Activated CD4-positive, alpha-beta T cell treated with anti-CD3 and anti-CD28 coated beads for 36 hours (primary cell): ENCODE measurements around the gene BCL10. TPM values are rescaled to one million over a fixed set of nuclear protein-coding genes. Genes with fewer than 3 reads are reported as not detected.

Source experiments
- ATAC-seq: fragments of 200-7000 bp; cut with Tn5 transposase; one replicate; pipeline ENCODE4 v1.10.0; 2021; ENCODE audit warnings: mild to moderate bottlenecking, moderate library complexity
- CTCF ChIA-PET: fragments of 350-600 bp; sonication (Branson Sonifier 250); formaldehyde crosslinking; loops from one replicate; lab custom pipeline; 2021; ENCODE audit warnings: antibody characterized with exemption; lab: Charles Lee
- POLR2A ChIA-PET: fragments of 350-600 bp; sonication (Branson Sonifier 250); formaldehyde crosslinking; loops from one replicate; lab custom pipeline; 2021; ENCODE audit warnings: antibody characterized with exemption, inconsistent platforms; lab: Charles Lee
- DNase-seq: peaks from one replicate; pipeline ENCODE4 v3.0.0-alpha.2; 2020
- H3K27ac Mint-ChIP-seq: one replicate; pipeline ENCODE4 v1.8.0; 2021; ENCODE audit warnings: mixed read lengths
- H3K27me3 Mint-ChIP-seq: one replicate; pipeline ENCODE4 v1.8.0; 2021; ENCODE audit warnings: mixed read lengths
- H3K36me3 Mint-ChIP-seq: one replicate; pipeline ENCODE4 v1.8.0; 2021; ENCODE audit warnings: low read depth, mixed read lengths
- H3K4me1 Mint-ChIP-seq: one replicate; pipeline ENCODE4 v1.8.0; 2021; ENCODE audit warnings: mixed read lengths
- H3K4me3 Mint-ChIP-seq: one replicate; pipeline ENCODE4 v1.8.0; 2021; ENCODE audit warnings: mild to moderate bottlenecking, moderate library complexity, mixed read lengths
- H3K9me3 Mint-ChIP-seq: one replicate; pipeline ENCODE4 v1.8.0; 2021; ENCODE audit warnings: low read depth, mixed read lengths
- intact Hi-C, 2 experiments: fragments of 100-400 bp; cut with DNase I in 1 of 2; cut with micrococcal nuclease in 1 of 2; formaldehyde crosslinking; loops; one replicate each; pipeline versions ENCODE4 v1.14.2 to v1.15.1; 2022 to 2024; cut with DNase I, micrococcal nuclease
- total RNA-seq, 2 experiments: library from RNA; stranded (reverse); gene quantifications; one replicate each; pipeline ENCODE4 v1.2.3, GENCODE V29; 2021

BCL10 gene
- total RNA-seq = 10 to 100 TPM; 28.3 to 28.8 TPM

GRCh38 chr1:85276215-85276977 is at the start of gene BCL10:
Gene BCL10, minus strand, starts transcription at chr1:85276632. Its CDS starts 280 bp downstream, at chr1:85276352.
- ATAC-seq (peak; percentile 97), DNase-seq (peak; percentile 99)
- intact Hi-C loops = loop anchor here (1.0 to 10.0 kb wide), 15 partner anchors 17 to 1636 kb away; partner anchors contain the start of genes C1orf52 (in 2 of the 2), CTBS (in 2 of the 2), SSX2IP (in 2 of the 2) and ZNHIT6 (in 2 of the 2)
- Mint-ChIP-seq H3K27me3 (peaks cover 4% of the 10 kb centered on the region), H3K4me1 (peaks cover 52% of the 10 kb centered on the region), H3K27ac (peak within 1 kb of the TSS; percentile 94), H3K36me3 (peaks cover 27% of the 10 kb centered on the region), H3K9me3 (no peaks in the 10 kb centered on the region), H3K4me3 (peak within 1 kb of the TSS; percentile 84)
- ChIA-PET CTCF (interaction anchor here (0.5 to 2.3 kb wide), 11 partner anchors 15 to 1074 kb away, joined by 3 to 36 read pairs (median 3); partner anchors contain the start of gene C1orf52), POLR2A (interaction anchor here (0.7 to 2.5 kb wide), 8 partner anchors 15 to 703 kb away, joined by 3 to 11 read pairs (median 4); partner anchors contain the start of gene C1orf52)

DNA sequence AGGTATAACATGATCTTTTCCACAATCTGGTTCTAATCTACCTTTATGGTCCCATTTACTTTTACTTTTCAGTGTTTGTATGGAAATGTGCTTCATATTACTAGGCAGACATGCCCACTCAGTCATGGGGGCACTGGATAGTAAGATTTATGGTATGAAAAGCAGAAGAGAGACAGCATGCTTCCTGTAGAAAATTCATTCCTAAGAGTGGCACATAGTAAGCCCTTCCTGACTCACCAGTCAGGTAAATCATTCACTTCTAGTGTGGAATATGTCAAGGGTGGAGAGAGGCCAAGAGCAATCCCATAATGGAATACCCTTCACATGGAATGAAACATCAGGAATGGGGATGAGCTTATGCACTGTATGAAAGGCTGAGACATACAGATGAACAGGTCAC is 49.5 kb upstream of the BCL10 start:
- Mint-ChIP-seq H3K4me3 (no peak overlapping the region), H3K36me3 (no peaks in the 10 kb centered on the region), H3K27me3 (peaks cover 20% of the 10 kb centered on the region), H3K4me1 (peaks cover 3% of the 10 kb centered on the region), H3K9me3 (no peaks in the 10 kb centered on the region), H3K27ac (no peak overlapping the region)
- ATAC-seq (no peak), DNase-seq (no peak)
- ChIA-PET POLR2A (no interaction called here), CTCF (interaction anchor here (0.6 kb wide), 1 partner anchor 298 kb away, joined by 3 read pairs; no protein-coding TSS in a partner anchor)
- intact Hi-C loops = no loop called here

DNA sequence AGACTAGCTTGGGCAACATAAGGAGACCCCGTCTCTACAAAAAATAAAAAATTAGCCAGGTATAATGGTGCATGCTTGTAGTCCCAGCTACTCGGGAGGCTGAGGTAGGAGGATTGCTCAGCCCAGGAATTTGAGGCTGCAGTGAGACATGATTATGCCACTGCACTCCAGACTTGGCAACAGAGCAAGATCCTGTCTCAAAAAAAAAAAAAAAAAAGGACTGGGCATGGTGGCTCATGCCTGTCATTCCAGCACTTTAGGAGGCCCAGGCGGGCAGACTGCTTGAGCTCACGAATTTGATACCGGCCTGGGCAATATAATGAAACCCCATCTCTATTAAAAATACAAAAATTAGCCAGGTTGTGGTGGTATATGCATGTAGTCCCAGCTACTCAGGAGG is 47.3 kb upstream of the BCL10 start:
- no peak overlapping the region for H3K4me3 Mint-ChIP-seq
- POLR2A ChIA-PET = interaction anchor here (0.7 kb wide), 1 partner anchor 26 kb away, joined by 3 read pairs; no protein-coding TSS in a partner anchor
- H3K27ac Mint-ChIP-seq = no peak overlapping the region
- peaks cover 31% of the 10 kb centered on the region for H3K27me3 Mint-ChIP-seq
- CTCF ChIA-PET = interaction anchor here (0.7 kb wide), 1 partner anchor 34 kb away, joined by 3 read pairs; no protein-coding TSS in a partner anchor
- H3K4me1 Mint-ChIP-seq = peaks cover 10% of the 10 kb centered on the region
- DNase-seq (no peak), ATAC-seq (no peak)
- no peaks in the 10 kb centered on the region for H3K9me3 Mint-ChIP-seq
- intact Hi-C loops = no loop called here
- H3K36me3 Mint-ChIP-seq = no peaks in the 10 kb centered on the region

DNA sequence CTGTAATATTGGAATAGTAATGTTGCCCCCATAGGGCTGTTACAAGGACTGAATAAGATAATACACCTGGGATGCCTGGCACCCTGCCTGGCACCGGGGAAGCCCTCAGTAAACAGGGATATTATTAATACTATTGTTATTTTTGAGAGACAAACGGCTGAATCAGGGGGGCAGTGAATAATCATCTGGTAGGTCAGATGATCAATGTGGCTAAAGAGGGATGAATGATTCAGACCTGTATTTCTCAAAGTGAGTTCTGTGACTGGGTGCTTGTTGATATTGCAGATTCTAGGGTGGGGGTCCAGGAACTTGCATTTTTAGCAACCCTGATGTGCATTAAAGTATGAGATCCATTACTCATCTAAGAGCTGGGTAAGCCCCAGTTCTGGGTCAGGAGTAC is 46.2 kb upstream of the BCL10 start:
- Mint-ChIP-seq H3K4me1 (peaks cover 10% of the 10 kb centered on the region), H3K9me3 (no peaks in the 10 kb centered on the region), H3K27me3 (peaks cover 40% of the 10 kb centered on the region), H3K27ac (no peak overlapping the region), H3K36me3 (no peaks in the 10 kb centered on the region), H3K4me3 (no peak overlapping the region)
- ChIA-PET CTCF (no interaction called here), POLR2A (no interaction called here)
- intact Hi-C loops = no loop called here
- DNase-seq = no peak
- ATAC-seq = no peak

DNA sequence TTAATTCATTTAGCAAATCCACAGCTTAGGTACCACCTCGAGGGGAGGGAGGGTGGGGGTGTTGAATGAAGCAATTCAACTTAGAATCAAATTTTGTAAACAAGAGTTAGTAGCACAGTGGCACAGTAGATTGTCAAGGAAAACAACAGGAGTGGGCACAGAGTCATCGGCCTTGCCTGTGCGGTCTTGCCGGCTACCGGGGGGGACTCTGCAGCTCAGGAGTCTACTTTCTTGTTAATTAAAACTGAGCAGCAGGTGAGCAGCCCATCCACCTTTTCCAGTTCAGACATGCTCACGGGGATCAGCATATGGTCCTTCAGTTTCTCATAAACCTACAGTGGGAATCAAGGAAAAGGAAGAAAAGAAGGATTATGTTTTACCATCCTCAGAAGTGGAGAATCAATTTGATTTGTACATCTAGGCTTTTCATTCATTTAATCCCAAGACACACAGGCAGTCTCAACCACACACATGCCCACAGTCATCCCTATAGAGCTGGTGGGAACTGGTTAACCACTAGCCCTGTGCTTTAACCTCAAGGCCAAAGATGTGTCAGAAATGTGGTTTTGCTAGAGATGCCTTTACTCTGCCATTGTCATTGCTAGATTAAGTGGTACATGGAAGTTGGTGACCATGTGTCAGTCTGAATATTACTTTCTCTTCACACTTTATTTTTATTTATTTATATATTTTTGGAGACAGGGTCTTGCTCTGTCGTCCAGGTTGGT is 45.0 kb upstream of the BCL10 start:
- ChIA-PET CTCF (interaction anchor here (0.8 kb wide), 1 partner anchor 13 kb away, joined by 3 read pairs; no protein-coding TSS in a partner anchor), POLR2A (no interaction called here)
- H3K9me3 Mint-ChIP-seq = no peaks in the 10 kb centered on the region
- H3K27me3 Mint-ChIP-seq = peaks cover 49% of the 10 kb centered on the region
- ATAC-seq = peak; percentile 86
- no peak overlapping the region for H3K4me3 Mint-ChIP-seq
- H3K4me1 Mint-ChIP-seq = peaks cover 8% of the 10 kb centered on the region
- DNase-seq = peak; percentile 66
- intact Hi-C loops = loop anchor here (1.0 kb wide), 1 partner anchor 23 kb away; no protein-coding TSS in a partner anchor
- H3K36me3 Mint-ChIP-seq = no peaks in the 10 kb centered on the region
- no peak overlapping the region for H3K27ac Mint-ChIP-seq

DNA sequence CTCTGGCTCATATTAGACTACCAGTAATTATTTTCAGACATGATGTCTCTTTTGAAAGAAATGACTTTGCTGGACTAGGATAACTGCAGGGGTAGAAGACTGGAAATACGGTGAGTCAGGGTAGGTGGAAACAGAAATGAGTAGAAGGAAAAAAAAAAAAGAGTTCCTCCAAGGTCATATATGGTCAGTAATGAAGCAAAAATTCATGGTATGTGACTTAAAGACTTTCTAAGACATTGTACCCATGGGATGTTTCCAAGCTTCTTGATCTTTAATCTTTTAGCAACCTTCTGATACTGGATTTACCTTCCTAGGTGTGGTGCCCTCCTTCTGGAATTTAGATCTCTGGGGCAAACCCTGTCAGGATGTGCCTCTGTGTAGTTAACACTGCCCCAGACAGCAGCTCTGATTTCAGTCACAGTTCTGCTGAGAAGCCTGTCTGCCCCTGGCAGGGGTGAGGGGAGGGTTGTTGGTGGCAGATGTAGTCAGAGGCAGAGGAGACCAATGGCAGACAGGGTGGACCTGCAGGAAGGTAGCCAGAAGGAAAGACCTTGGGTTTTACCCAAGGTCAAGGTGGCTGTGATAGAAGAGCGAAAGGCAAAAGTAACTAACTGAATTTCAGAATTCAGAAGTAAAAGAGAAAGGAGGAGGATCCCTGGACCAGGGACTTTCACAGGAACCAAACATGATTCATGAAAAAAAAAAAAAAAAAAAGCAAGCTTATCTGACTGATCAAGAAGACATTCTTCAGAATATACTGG is 44.1 kb upstream of the BCL10 start:
- intact Hi-C loops = loop anchor here (1.0 kb wide), 1 partner anchor 22 kb away; no protein-coding TSS in a partner anchor
- ChIA-PET CTCF (interaction anchor here (0.8 kb wide), 1 partner anchor 12 kb away, joined by 3 read pairs; no protein-coding TSS in a partner anchor), POLR2A (no interaction called here)
- no peak for ATAC-seq
- Mint-ChIP-seq H3K36me3 (no peaks in the 10 kb centered on the region), H3K27me3 (peaks cover 47% of the 10 kb centered on the region), H3K9me3 (no peaks in the 10 kb centered on the region), H3K27ac (no peak overlapping the region), H3K4me3 (no peak overlapping the region), H3K4me1 (peaks cover 7% of the 10 kb centered on the region)
- no peak for DNase-seq

DNA sequence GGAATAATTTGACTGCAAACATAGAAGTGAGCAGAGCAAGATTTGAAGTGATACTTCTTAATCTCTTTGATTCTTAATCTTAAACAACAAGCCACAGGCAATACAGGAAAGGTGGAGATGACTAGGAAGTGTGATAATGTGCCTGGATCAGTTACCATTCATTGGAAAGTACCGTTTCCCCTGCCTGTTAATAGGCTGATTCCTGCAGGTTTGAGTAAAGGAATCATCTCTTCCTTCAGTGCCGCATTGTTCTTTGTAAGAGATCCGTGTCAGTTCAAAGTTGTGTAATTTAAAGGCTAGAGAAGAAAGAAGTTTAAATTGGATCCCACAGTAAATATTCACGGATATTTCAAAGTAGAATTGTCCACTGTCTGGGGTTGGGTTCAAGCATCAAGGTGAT is 43.5 kb upstream of the BCL10 start:
- intact Hi-C loops = no loop called here
- H3K4me1 Mint-ChIP-seq = peaks cover 7% of the 10 kb centered on the region
- H3K27ac Mint-ChIP-seq = no peak overlapping the region
- POLR2A ChIA-PET = no interaction called here
- CTCF ChIA-PET = no interaction called here
- H3K9me3 Mint-ChIP-seq = no peaks in the 10 kb centered on the region
- ATAC-seq (peak; percentile 23), DNase-seq (no peak)
- no peak overlapping the region for H3K4me3 Mint-ChIP-seq
- peaks cover 50% of the 10 kb centered on the region for H3K27me3 Mint-ChIP-seq
- no peaks in the 10 kb centered on the region for H3K36me3 Mint-ChIP-seq

- CTCF ChIA-PET = no interaction called here
- Mint-ChIP-seq H3K4me3 (no peak overlapping the region), H3K9me3 (no peaks in the 10 kb centered on the region), H3K36me3 (no peaks in the 10 kb centered on the region), H3K27me3 (peaks cover 51% of the 10 kb centered on the region), H3K27ac (no peak overlapping the region), H3K4me1 (peaks cover 7% of the 10 kb centered on the region)
- ATAC-seq = no peak
- POLR2A ChIA-PET = no interaction called here
- intact Hi-C loops = no loop called here
- DNase-seq = no peak
Measured at GRCh38 chr1:85319491-85319890, 43.1 kb upstream of the BCL10 start.

- H3K4me1 Mint-ChIP-seq = peaks cover 7% of the 10 kb centered on the region
- H3K27ac Mint-ChIP-seq = no peak overlapping the region
- DNase-seq (no peak), ATAC-seq (no peak)
- no peak overlapping the region for H3K4me3 Mint-ChIP-seq
- H3K27me3 Mint-ChIP-seq = peaks cover 49% of the 10 kb centered on the region
- ChIA-PET CTCF (no interaction called here), POLR2A (no interaction called here)
- H3K36me3 Mint-ChIP-seq = no peaks in the 10 kb centered on the region
- intact Hi-C loops = no loop called here
- no peaks in the 10 kb centered on the region for H3K9me3 Mint-ChIP-seq
Measured at GRCh38 chr1:85318217-85318616, 41.8 kb upstream of the BCL10 start.

DNA sequence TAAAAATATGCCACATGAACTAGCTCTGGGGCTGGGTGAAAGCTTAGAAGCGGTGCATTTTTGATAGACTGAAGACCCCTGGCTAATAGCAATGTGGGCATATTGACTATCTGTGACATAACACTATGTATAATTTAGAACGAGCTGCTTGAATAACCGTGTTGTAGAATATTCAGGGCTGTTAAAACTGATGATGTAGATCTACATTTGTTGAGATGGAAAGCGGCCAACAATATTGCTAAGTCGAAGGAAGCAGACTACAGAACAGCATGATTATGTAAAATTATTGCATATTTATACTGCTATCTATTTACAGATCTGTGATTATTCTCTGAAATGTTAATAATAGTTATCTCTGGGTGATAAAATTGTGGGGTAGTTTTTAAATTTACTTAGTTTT is 41.1 kb upstream of the BCL10 start:
- no peak for DNase-seq
- Mint-ChIP-seq H3K4me1 (peaks cover 7% of the 10 kb centered on the region), H3K36me3 (no peaks in the 10 kb centered on the region), H3K27ac (no peak overlapping the region), H3K4me3 (no peak overlapping the region), H3K27me3 (peaks cover 51% of the 10 kb centered on the region), H3K9me3 (no peaks in the 10 kb centered on the region)
- ChIA-PET POLR2A (no interaction called here), CTCF (interaction anchor here (2.4 kb wide), 1 partner anchor 9 kb away, joined by 15 read pairs; no protein-coding TSS in a partner anchor)
- ATAC-seq = no peak
- intact Hi-C loops = no loop called here

DNA sequence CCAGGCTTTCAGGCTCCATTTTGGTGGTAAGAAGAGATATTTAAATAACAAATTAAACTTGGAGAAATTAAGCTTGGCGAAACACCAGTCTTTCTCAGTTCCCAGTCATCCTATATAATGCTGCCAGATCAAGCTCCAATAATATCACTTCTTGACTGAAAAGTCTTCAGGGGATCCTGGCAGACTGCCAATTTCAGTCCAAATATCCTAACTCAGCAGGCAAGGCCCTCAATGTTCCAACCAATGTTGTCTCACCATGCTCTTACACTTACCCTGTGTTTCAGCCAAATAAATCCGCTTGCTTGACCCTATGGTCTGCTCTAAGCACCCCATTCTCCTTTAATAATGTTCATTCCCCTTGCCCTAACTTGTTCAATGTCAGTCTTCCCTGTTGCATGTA is 39.9 kb upstream of the BCL10 start:
- ATAC-seq (no peak), DNase-seq (no peak)
- Mint-ChIP-seq H3K4me3 (no peak overlapping the region), H3K9me3 (no peaks in the 10 kb centered on the region), H3K36me3 (no peaks in the 10 kb centered on the region), H3K4me1 (peaks cover 7% of the 10 kb centered on the region), H3K27ac (no peak overlapping the region), H3K27me3 (peaks cover 57% of the 10 kb centered on the region)
- ChIA-PET CTCF (interaction anchor here (1.3 to 2.4 kb wide), 3 partner anchors 8 to 60 kb away, joined by 3 to 15 read pairs (median 4); no protein-coding TSS in a partner anchor), POLR2A (no interaction called here)
- intact Hi-C loops = no loop called here
